ENCODE results near the gene RAPSN.

The RAPSN gene

GRCh38 chr11:47449541-47449940, 605 bp upstream of the RAPSN start:
- H3K9ac ChIP-seq (ENCODE audit: low read depth, low read length), result no peak overlapping the region
- H3K9me3 ChIP-seq (ENCODE audit: control insufficient read depth, insufficient read depth, low read length), result no peaks in the 10 kb centered on the region; the same call in 1 of the 2 replicates
- peaks cover 5% of the 10 kb centered on the region; the same call in 1 of the 2 replicates for H3K36me3 ChIP-seq (ENCODE audit: insufficient read depth, low read length)

GRCh38 chr11:47447906-47448305, 1.0 kb downstream of the RAPSN start:
- H3K9me3 ChIP-seq (ENCODE audit: control insufficient read depth, insufficient read depth, low read length), result no peaks in the 10 kb centered on the region; the same call in 1 of the 2 replicates
- H3K36me3 ChIP-seq (ENCODE audit: insufficient read depth, low read length), result no peaks in the 10 kb centered on the region
- no peak overlapping the region for H3K9ac ChIP-seq (ENCODE audit: low read depth, low read length)
- H3K4me1 ChIP-seq (ENCODE audit: insufficient read depth, low read length), result no peaks in the 10 kb centered on the region

More at GRCh38 chr11:47449541-47449940, 605 bp upstream of the RAPSN start:
- no peaks in the 10 kb centered on the region; the same call in 1 of the 2 replicates for H3K4me1 ChIP-seq (ENCODE audit: insufficient read depth, low read length)

GRCh38 chr11:47446833-47447232, 2.1 kb downstream of the RAPSN start:
- Histone ChIP-seq H3K36me3 (ENCODE audit: insufficient read depth, low read length) (no peaks in the 10 kb centered on the region), H3K9ac (ENCODE audit: low read depth, low read length) (no peak overlapping the region), H3K4me1 (ENCODE audit: insufficient read depth, low read length) (no peaks in the 10 kb centered on the region)

GRCh38 chr11:47445840-47446239, 3.1 kb downstream of the RAPSN start:
- no peaks in the 10 kb centered on the region for H3K4me1 ChIP-seq (ENCODE audit: insufficient read depth, low read length)
- H3K9me3 ChIP-seq (ENCODE audit: control insufficient read depth, insufficient read depth, low read length), result no peaks in the 10 kb centered on the region
- no peaks in the 10 kb centered on the region for H3K36me3 ChIP-seq (ENCODE audit: insufficient read depth, low read length)
- H3K9ac ChIP-seq (ENCODE audit: low read depth, low read length), result no peak overlapping the region

More at GRCh38 chr11:47446833-47447232, 2.1 kb downstream of the RAPSN start:
- no peaks in the 10 kb centered on the region; the same call in 1 of the 2 replicates for H3K9me3 ChIP-seq (ENCODE audit: control insufficient read depth, insufficient read depth, low read length)

GRCh38 chr11:47443817-47444216, 5.1 kb downstream of the RAPSN start:
- Histone ChIP-seq H3K9me3 (ENCODE audit: control insufficient read depth, insufficient read depth, low read length) (no peaks in the 10 kb centered on the region), H3K4me1 (ENCODE audit: insufficient read depth, low read length) (no peaks in the 10 kb centered on the region), H3K9ac (ENCODE audit: low read depth, low read length) (no peak overlapping the region)

GRCh38 chr11:47443028-47443700, 5.8 kb downstream of the RAPSN start:
- Histone ChIP-seq H3K36me3 (ENCODE audit: insufficient read depth, low read length) (no peaks in the 10 kb centered on the region), H3K4me1 (ENCODE audit: insufficient read depth, low read length) (no peaks in the 10 kb centered on the region)

More at GRCh38 chr11:47443817-47444216, 5.1 kb downstream of the RAPSN start:
- H3K36me3 ChIP-seq (ENCODE audit: insufficient read depth, low read length), result no peaks in the 10 kb centered on the region

GRCh38 chr11:47442514-47442913, 6.4 kb downstream of the RAPSN start:
- Histone ChIP-seq H3K9ac (ENCODE audit: low read depth, low read length) (no peak overlapping the region), H3K4me1 (ENCODE audit: insufficient read depth, low read length) (no peaks in the 10 kb centered on the region)

More at GRCh38 chr11:47443028-47443700, 5.8 kb downstream of the RAPSN start:
- Histone ChIP-seq H3K9ac (ENCODE audit: low read depth, low read length) (no peak overlapping the region), H3K9me3 (ENCODE audit: control insufficient read depth, insufficient read depth, low read length) (no peaks in the 10 kb centered on the region)

GRCh38 chr11:47441421-47441820, 7.5 kb downstream of the RAPSN start:
- no peaks in the 10 kb centered on the region for H3K36me3 ChIP-seq (ENCODE audit: insufficient read depth, low read length)
- no peak overlapping the region for H3K9ac ChIP-seq (ENCODE audit: low read depth, low read length)
- H3K9me3 ChIP-seq (ENCODE audit: control insufficient read depth, insufficient read depth, low read length), result no peaks in the 10 kb centered on the region
- H3K4me1 ChIP-seq (ENCODE audit: insufficient read depth, low read length), result no peaks in the 10 kb centered on the region

More at GRCh38 chr11:47442514-47442913, 6.4 kb downstream of the RAPSN start:
- Histone ChIP-seq H3K36me3 (ENCODE audit: insufficient read depth, low read length) (no peaks in the 10 kb centered on the region), H3K9me3 (ENCODE audit: control insufficient read depth, insufficient read depth, low read length) (no peaks in the 10 kb centered on the region)

GRCh38 chr11:47440054-47440476, 8.9 kb downstream of the RAPSN start:
- Histone ChIP-seq H3K4me1 (ENCODE audit: insufficient read depth, low read length) (no peaks in the 10 kb centered on the region), H3K36me3 (ENCODE audit: insufficient read depth, low read length) (no peaks in the 10 kb centered on the region), H3K9ac (ENCODE audit: low read depth, low read length) (no peak overlapping the region), H3K9me3 (ENCODE audit: control insufficient read depth, insufficient read depth, low read length) (no peaks in the 10 kb centered on the region)

- no peaks in the 10 kb centered on the region for H3K9me3 ChIP-seq (ENCODE audit: control insufficient read depth, insufficient read depth, low read length)
- H3K9ac ChIP-seq (ENCODE audit: low read depth, low read length), result no peak overlapping the region
- H3K36me3 ChIP-seq (ENCODE audit: insufficient read depth, low read length), result no peaks in the 10 kb centered on the region
- no peaks in the 10 kb centered on the region for H3K4me1 ChIP-seq (ENCODE audit: insufficient read depth, low read length)
These were observed 10.2 kb downstream of the RAPSN start for GRCh38 chr11:47438721-47439120.

GRCh38 chr11:47437746-47438418, 11.1 kb downstream of the RAPSN start:
- no peaks in the 10 kb centered on the region for H3K36me3 ChIP-seq (ENCODE audit: insufficient read depth, low read length)
- H3K9ac ChIP-seq (ENCODE audit: low read depth, low read length), result no peak overlapping the region
- H3K4me1 ChIP-seq (ENCODE audit: insufficient read depth, low read length), result no peaks in the 10 kb centered on the region
- H3K9me3 ChIP-seq (ENCODE audit: control insufficient read depth, insufficient read depth, low read length), result no peaks in the 10 kb centered on the region

GRCh38 chr11:47437218-47437745, 11.7 kb downstream of the RAPSN start:
- H3K4me1 ChIP-seq (ENCODE audit: insufficient read depth, low read length), result no peaks in the 10 kb centered on the region
- H3K9ac ChIP-seq (ENCODE audit: low read depth, low read length), result no peak overlapping the region
- no peaks in the 10 kb centered on the region for H3K9me3 ChIP-seq (ENCODE audit: control insufficient read depth, insufficient read depth, low read length)
- H3K36me3 ChIP-seq (ENCODE audit: insufficient read depth, low read length), result no peaks in the 10 kb centered on the region

GRCh38 chr11:47436726-47437125, 12.2 kb downstream of the RAPSN start:
- Histone ChIP-seq H3K9me3 (ENCODE audit: control insufficient read depth, insufficient read depth, low read length) (no peaks in the 10 kb centered on the region), H3K4me1 (ENCODE audit: insufficient read depth, low read length) (no peaks in the 10 kb centered on the region), H3K36me3 (ENCODE audit: insufficient read depth, low read length) (no peaks in the 10 kb centered on the region), H3K9ac (ENCODE audit: low read depth, low read length) (no peak overlapping the region)

GRCh38 chr11:47435687-47436086, 13.2 kb downstream of the RAPSN start:
- Histone ChIP-seq H3K36me3 (ENCODE audit: insufficient read depth, low read length) (no peaks in the 10 kb centered on the region), H3K9ac (ENCODE audit: low read depth, low read length) (no peak overlapping the region), H3K9me3 (ENCODE audit: control insufficient read depth, insufficient read depth, low read length) (no peaks in the 10 kb centered on the region), H3K4me1 (ENCODE audit: insufficient read depth, low read length) (no peaks in the 10 kb centered on the region)
